Activated CD4-positive, alpha-beta T cell treated with anti-CD3 and anti-CD28 coated beads, Interleukin-2, amount 10 ng/mL, durations not matched to agents 7 days and 5 days (primary cell): ENCODE measurements around the gene RPS25. TPM values are rescaled to one million over a fixed set of nuclear protein-coding genes. Genes with fewer than 3 reads are reported as not detected.
A peak's percentile ranks its signal among the peaks of the same experiment; 100 is the strongest.
"Not testable (repeated sequence)": the region's sequence is repeated elsewhere in the genome, so short reads cannot be mapped to it uniquely, and the experiment has no call there.

Experiments used
- CTCF ChIA-PET: fragments of 350-600 bp; sonication (Branson Sonifier 250); formaldehyde crosslinking; loops from one replicate; lab custom pipeline; 2021; ENCODE audit warnings: antibody characterized with exemption; lab: Charles Lee
- POLR2A ChIA-PET: fragments of 350-600 bp; sonication (Branson Sonifier 250); formaldehyde crosslinking; loops from one replicate; lab custom pipeline; 2021; ENCODE audit warnings: antibody characterized with exemption; lab: Charles Lee
- DNase-seq: peaks from one replicate; pipeline ENCODE4 v3.0.0-alpha.2; 2020
- H3K27ac Mint-ChIP-seq: one replicate; pipeline ENCODE4 v1.8.0; 2021; ENCODE audit warnings: mild to moderate bottlenecking, moderate library complexity, mixed read lengths
- H3K27me3 Mint-ChIP-seq: one replicate; pipeline ENCODE4 v1.8.0; 2021; ENCODE audit warnings: mixed read lengths
- H3K36me3 Mint-ChIP-seq: one replicate; pipeline ENCODE4 v1.8.0; 2021; ENCODE audit warnings: low read depth, mixed read lengths
- H3K4me1 Mint-ChIP-seq: one replicate; pipeline ENCODE4 v1.8.0; 2021; ENCODE audit warnings: mixed read lengths
- H3K4me3 Mint-ChIP-seq: one replicate; pipeline ENCODE4 v1.8.0; 2021; ENCODE audit warnings: mild to moderate bottlenecking, moderate library complexity, mixed read lengths
- H3K9me3 Mint-ChIP-seq: one replicate; pipeline ENCODE4 v1.8.0; 2021; ENCODE audit warnings: mixed read lengths
- total RNA-seq, 2 experiments: library from RNA; stranded (reverse); gene quantifications; one replicate each; pipeline ENCODE4 v1.2.3, GENCODE V29; 2021

RPS25 gene
- 1,000 to 10,000 TPM; 1,054 to 1,196 TPM for total RNA-seq

GRCh38 chr11:119018074-119018938, at the start of gene RPS25, which contains the start of gene TRAPPC4:
Gene RPS25 (minus strand): TSS chr11:119018343. CDS start chr11:119018284, 59 bp downstream.
Gene TRAPPC4 (plus strand): TSS chr11:119018766. CDS start chr11:119018796, 30 bp downstream.
- peak within 1 kb of the TSS; percentile 98 for H3K4me3 Mint-ChIP-seq

GRCh38 chr11:119067371-119068222, 49.5 kb upstream of the RPS25 start, which contains the start of gene VPS11:
Gene VPS11 (plus strand): TSS chr11:119067818. CDS start chr11:119067824, 6 bp downstream.
- Mint-ChIP-seq H3K4me3 (peak within 1 kb of the TSS; percentile 96), H3K4me1 (peaks cover 36% of the 10 kb centered on the region), H3K36me3 (peaks cover 15% of the 10 kb centered on the region), H3K27me3 (no peaks in the 10 kb centered on the region), H3K27ac (peak within 1 kb of the TSS; percentile 98), H3K9me3 (no peaks in the 10 kb centered on the region)
- ChIA-PET CTCF (interaction anchor here (0.5 to 1.9 kb wide), 12 partner anchors 11 to 257 kb away, joined by 3 to 5 read pairs (median 4); partner anchors contain the start of genes CBL, DPAGT1 and HYOU1), POLR2A (interaction anchor here (0.7 to 1.3 kb wide), 5 partner anchors 9 to 101 kb away, joined by 3 to 8 read pairs (median 4); partner anchors contain the start of gene HYOU1)
- peak; percentile 99 for DNase-seq

More at GRCh38 chr11:119018074-119018938, at the start of gene RPS25, which contains the start of gene TRAPPC4:
- ChIA-PET POLR2A (interaction anchor here (0.6 to 1.0 kb wide), 4 partner anchors 12 to 150 kb away, joined by 3 read pairs; partner anchors contain the start of genes NLRX1 and SLC37A4), CTCF (interaction anchor here (1.1 to 1.5 kb wide), 4 partner anchors 11 to 82 kb away, joined by 3 to 7 read pairs (median 4); no protein-coding TSS in a partner anchor)
- Mint-ChIP-seq H3K36me3 (peaks cover 68% of the 10 kb centered on the region), H3K9me3 (no peaks in the 10 kb centered on the region), H3K4me1 (peaks cover 58% of the 10 kb centered on the region), H3K27ac (peak within 1 kb of the TSS; percentile 100), H3K27me3 (no peaks in the 10 kb centered on the region)
- peak; percentile 97 for DNase-seq

- Mint-ChIP-seq H3K4me3 (peak overlapping the region; percentile 96), H3K27me3 (no peaks in the 10 kb centered on the region), H3K4me1 (peaks cover 36% of the 10 kb centered on the region), H3K36me3 (peaks cover 12% of the 10 kb centered on the region), H3K27ac (no peak overlapping the region), H3K9me3 (no peaks in the 10 kb centered on the region)
- peak; percentile 73 for DNase-seq
- POLR2A ChIA-PET = interaction anchor here (0.6 kb wide), 1 partner anchor 20 kb away, joined by 3 read pairs; no protein-coding TSS in a partner anchor
- CTCF ChIA-PET = interaction anchor here (1.0 to 1.6 kb wide), 4 partner anchors 17 to 42 kb away, joined by 3 to 4 read pairs (median 4); partner anchors contain the start of gene C2CD2L
Observed at GRCh38 chr11:119065369-119065768, 47.2 kb upstream of the RPS25 start.

DNA sequence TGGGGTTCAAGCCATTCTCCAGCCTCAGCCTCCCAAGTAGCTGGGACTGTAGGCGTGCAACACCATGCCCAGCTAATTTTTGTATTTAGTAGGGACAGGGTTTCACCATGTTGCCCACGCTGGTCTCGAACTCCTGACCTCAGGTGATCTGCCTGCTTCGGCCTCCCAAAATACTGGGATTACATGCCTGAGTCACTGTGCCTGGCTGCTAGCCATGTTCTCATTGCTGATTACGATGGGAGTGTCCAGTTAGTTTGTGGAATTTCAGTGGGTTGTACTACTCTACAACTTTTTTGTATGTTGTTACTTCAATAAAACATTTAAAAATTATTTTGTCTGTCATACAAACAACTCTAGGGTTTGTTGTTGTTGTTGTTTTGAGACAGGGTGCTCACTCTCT, 44.6 kb upstream of the RPS25 start:
- no peak for DNase-seq
- Mint-ChIP-seq H3K36me3 (peaks cover 3% of the 10 kb centered on the region), H3K4me1 (peaks cover 33% of the 10 kb centered on the region), H3K4me3 (no peak overlapping the region), H3K27ac (no peak overlapping the region), H3K9me3 (no peaks in the 10 kb centered on the region), H3K27me3 (no peaks in the 10 kb centered on the region)
- CTCF ChIA-PET = interaction anchor here (0.9 kb wide), 1 partner anchor 260 kb away, joined by 3 read pairs; no protein-coding TSS in a partner anchor
- POLR2A ChIA-PET = no interaction called here

- peaks cover 27% of the 10 kb centered on the region for H3K4me1 Mint-ChIP-seq
- H3K4me3 Mint-ChIP-seq = no peak overlapping the region
- no peaks in the 10 kb centered on the region for H3K9me3 Mint-ChIP-seq
- peaks cover 5% of the 10 kb centered on the region for H3K36me3 Mint-ChIP-seq
- ChIA-PET CTCF (interaction anchor here (0.6 to 1.1 kb wide), 3 partner anchors 41 to 67 kb away, joined by 3 read pairs; no protein-coding TSS in a partner anchor), POLR2A (no interaction called here)
- DNase-seq = no peak
- H3K27ac Mint-ChIP-seq = no peak overlapping the region
- no peaks in the 10 kb centered on the region for H3K27me3 Mint-ChIP-seq
Observed at GRCh38 chr11:119061256-119061655, 43.1 kb upstream of the RPS25 start.

DNA sequence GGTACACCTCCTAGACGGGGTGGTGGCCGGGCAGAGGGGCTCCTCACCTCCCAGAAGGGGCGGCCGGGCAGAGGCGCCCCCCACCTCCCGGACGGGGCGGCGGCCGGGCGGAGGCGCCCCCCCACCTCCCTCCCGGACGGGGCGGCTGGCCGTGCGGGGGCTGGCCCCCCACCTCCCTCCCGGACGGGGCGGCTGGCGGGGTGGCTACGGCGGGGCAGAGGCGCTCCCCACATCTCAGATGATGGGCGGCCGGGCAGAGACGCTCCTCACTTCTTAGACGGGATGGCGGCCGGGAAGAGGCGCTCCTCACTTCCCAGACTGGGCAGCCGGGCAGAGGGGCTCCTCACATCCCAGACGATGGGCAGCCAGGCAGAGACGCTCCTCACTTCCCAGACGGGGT, 41.0 kb upstream of the RPS25 start:
- POLR2A ChIA-PET, CTCF ChIA-PET, H3K27me3 Mint-ChIP-seq, DNase-seq, H3K4me3 Mint-ChIP-seq, H3K27ac Mint-ChIP-seq, H3K9me3 Mint-ChIP-seq: not testable (repeated sequence)
- Mint-ChIP-seq H3K36me3 (peaks cover 21% of the 10 kb centered on the region), H3K4me1 (peaks cover 29% of the 10 kb centered on the region)

- Mint-ChIP-seq H3K36me3 (peaks cover 38% of the 10 kb centered on the region), H3K27ac (peak within 1 kb of the TSS; percentile 98), H3K4me3 (peak within 1 kb of the TSS; percentile 97), H3K4me1 (peaks cover 37% of the 10 kb centered on the region), H3K9me3 (no peaks in the 10 kb centered on the region), H3K27me3 (no peaks in the 10 kb centered on the region)
- POLR2A ChIA-PET = interaction anchor here (1.3 to 1.7 kb wide), 2 partner anchors 10 to 39 kb away, joined by 3 to 8 read pairs; partner anchors contain the start of gene VPS11
- DNase-seq = peak; percentile 99
- CTCF ChIA-PET = interaction anchor here (0.6 to 3.4 kb wide), 7 partner anchors 9 to 281 kb away, joined by 3 to 15 read pairs (median 5); partner anchors contain the start of genes SLC37A4 and VPS11
Observed at GRCh38 chr11:119057000-119057769, 39.0 kb upstream of the RPS25 start, which contains the start of gene HYOU1. Gene HYOU1 (minus strand): TSS chr11:119057205. CDS start chr11:119056160, 1,045 bp downstream.

DNA sequence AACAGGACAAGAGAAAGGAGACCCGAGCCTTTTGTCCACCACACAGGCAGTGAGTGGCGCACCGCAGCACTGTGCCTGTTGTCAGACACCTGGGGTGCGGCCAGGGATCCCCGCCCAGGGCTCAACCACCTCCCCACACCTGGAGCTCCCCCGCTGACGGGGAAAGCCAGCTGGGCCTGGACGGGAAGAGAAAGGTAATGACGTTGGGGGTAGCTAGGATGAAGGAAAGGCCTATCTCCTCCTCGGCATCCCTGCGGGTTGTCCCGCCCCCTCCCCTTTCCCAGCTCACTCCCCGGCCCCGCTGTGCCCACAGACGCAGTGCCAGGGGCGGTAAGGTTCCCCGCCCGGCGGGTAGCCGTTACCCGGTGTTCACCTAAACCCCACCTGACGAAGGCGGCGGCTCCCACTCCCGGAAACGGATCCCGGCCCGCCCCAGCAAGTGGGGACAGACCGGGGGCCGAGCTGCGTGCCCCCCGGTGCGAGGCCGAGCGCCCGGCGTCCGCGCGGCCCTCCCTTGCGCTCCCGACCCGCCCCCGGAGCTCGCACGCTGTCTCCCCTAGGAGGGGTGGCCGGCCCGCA, 38.4 kb upstream of the RPS25 start:
- DNase-seq = peak; percentile 49
- H3K36me3 Mint-ChIP-seq = peaks cover 43% of the 10 kb centered on the region
- ChIA-PET CTCF (interaction anchor here (0.6 to 3.4 kb wide), 8 partner anchors 9 to 281 kb away, joined by 3 to 15 read pairs (median 4); partner anchors contain the start of genes SLC37A4 and VPS11), POLR2A (interaction anchor here (1.7 kb wide), 1 partner anchor 11 kb away, joined by 8 read pairs; the partner anchor contains the start of gene VPS11)
- H3K27ac Mint-ChIP-seq = peak overlapping the region; percentile 98
- H3K9me3 Mint-ChIP-seq = no peaks in the 10 kb centered on the region
- H3K4me1 Mint-ChIP-seq = peaks cover 39% of the 10 kb centered on the region
- H3K27me3 Mint-ChIP-seq = no peaks in the 10 kb centered on the region
- peak overlapping the region; percentile 97 for H3K4me3 Mint-ChIP-seq

- ChIA-PET CTCF (interaction anchor here (0.6 to 3.4 kb wide), 8 partner anchors 8 to 282 kb away, joined by 3 to 15 read pairs (median 4); partner anchors contain the start of gene SLC37A4), POLR2A (interaction anchor here (1.7 kb wide), 1 partner anchor 11 kb away, joined by 8 read pairs; the partner anchor contains the start of gene VPS11)
- H3K27ac Mint-ChIP-seq = peak overlapping the region; percentile 89
- H3K4me1 Mint-ChIP-seq = peaks cover 39% of the 10 kb centered on the region
- H3K36me3 Mint-ChIP-seq = peaks cover 48% of the 10 kb centered on the region
- peak; percentile 16 for DNase-seq
- no peaks in the 10 kb centered on the region for H3K27me3 Mint-ChIP-seq
- H3K4me3 Mint-ChIP-seq = peak overlapping the region; percentile 97
- no peaks in the 10 kb centered on the region for H3K9me3 Mint-ChIP-seq
Observed at GRCh38 chr11:119055901-119056300, 37.8 kb upstream of the RPS25 start.

GRCh38 chr11:119054418-119054817, 36.3 kb upstream of the RPS25 start:
- Mint-ChIP-seq H3K27ac (no peak overlapping the region), H3K4me1 (peaks cover 44% of the 10 kb centered on the region), H3K4me3 (peak overlapping the region; percentile 16), H3K27me3 (no peaks in the 10 kb centered on the region), H3K36me3 (peaks cover 57% of the 10 kb centered on the region), H3K9me3 (no peaks in the 10 kb centered on the region)
- no peak for DNase-seq
- ChIA-PET CTCF (interaction anchor here (0.8 to 3.4 kb wide), 4 partner anchors 13 to 644 kb away, joined by 3 to 15 read pairs (median 4); partner anchors contain the start of genes SLC37A4 and VPS11), POLR2A (no interaction called here)
